Ishikawa (cell line): ENCODE measurements around the gene MFSD2A.

ENCODE experiments used
- CEBPB ChIP-seq: IDR thresholded peaks from 2 replicates; pipeline ENCODE4 v1.6.1; 2012
- CREB1 ChIP-seq: IDR thresholded peaks from 2 replicates; pipeline ENCODE4 v1.6.1; 2012; ENCODE audit warnings: low read depth
- EGR1 ChIP-seq: IDR thresholded peaks from 2 replicates; pipeline ENCODE4 v1.6.1; 2012
- EP300 ChIP-seq: IDR thresholded peaks from 2 replicates; pipeline ENCODE4 v1.6.1; 2012; ENCODE audit warnings: borderline replicate concordance
- FOXM1 ChIP-seq: IDR thresholded peaks from 2 replicates; pipeline ENCODE4 v1.6.1; 2012; ENCODE audit warnings: low read depth, borderline replicate concordance
- MAX ChIP-seq: IDR thresholded peaks from 2 replicates; pipeline ENCODE4 v1.6.1; 2012
- NFIC ChIP-seq: IDR thresholded peaks from 2 replicates; pipeline ENCODE4 v1.6.1; 2012
- RAD21 ChIP-seq: IDR thresholded peaks from 2 replicates; pipeline ENCODE4 v1.6.1; 2012; ENCODE audit warnings: low read depth
- TAF1 ChIP-seq: IDR thresholded peaks from 2 replicates; pipeline ENCODE4 v1.6.1; 2012; ENCODE audit warnings: low read depth, mild to moderate bottlenecking
- TCF12 ChIP-seq: IDR thresholded peaks from 2 replicates; pipeline ENCODE4 v1.6.1; 2012; ENCODE audit warnings: low read depth
- TEAD4 ChIP-seq: IDR thresholded peaks from 2 replicates; pipeline ENCODE4 v1.6.1; 2012
- YY1 ChIP-seq: IDR thresholded peaks from 2 replicates; pipeline ENCODE4 v1.6.1; 2012; ENCODE audit warnings: low read depth
- ZBTB7A ChIP-seq: IDR thresholded peaks from 2 replicates; pipeline ENCODE4 v1.6.1; 2012; ENCODE audit warnings: low read depth
- TF ChIP-seq, protein P1 (sequence below): IDR thresholded peaks from 2 replicates; pipeline ENCODE4 v1.6.1; 2012; ENCODE audit warnings: low read depth, mild to moderate bottlenecking
- TF ChIP-seq, protein P2 (sequence below): IDR thresholded peaks from 2 replicates; pipeline ENCODE4 v1.6.1; 2012

MFSD2A gene

DNA sequence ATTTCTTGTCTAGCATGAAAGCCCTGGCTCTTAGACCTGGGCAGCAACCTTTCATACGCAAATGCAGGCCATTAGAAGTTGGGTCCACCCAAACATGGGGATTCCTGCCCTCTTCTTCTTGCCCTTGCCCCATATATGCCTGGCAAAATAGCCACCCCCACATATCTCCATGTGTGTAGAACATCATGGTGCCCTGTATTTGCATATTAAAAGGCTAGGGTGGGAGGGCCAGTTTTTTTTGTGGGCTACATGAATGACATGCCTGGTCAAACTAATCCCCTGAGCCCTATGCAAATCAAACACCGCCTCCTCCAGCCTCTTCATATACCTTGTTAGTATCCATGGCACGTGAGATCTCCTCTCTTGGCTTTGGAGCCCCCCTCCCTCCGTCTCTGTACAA is 24.7 kb downstream of the MFSD2A start:
- TF ChIP-seq TAF1 (no peak), RAD21 (no peak), TCF12 (no peak), CREB1 (no peak), EGR1 (no peak), MAX (no peak), FOXM1 (no peak), ZBTB7A (no peak), TEAD4 (no peak), NFIC (no peak)
- TF ChIP-seq, protein P1, sequence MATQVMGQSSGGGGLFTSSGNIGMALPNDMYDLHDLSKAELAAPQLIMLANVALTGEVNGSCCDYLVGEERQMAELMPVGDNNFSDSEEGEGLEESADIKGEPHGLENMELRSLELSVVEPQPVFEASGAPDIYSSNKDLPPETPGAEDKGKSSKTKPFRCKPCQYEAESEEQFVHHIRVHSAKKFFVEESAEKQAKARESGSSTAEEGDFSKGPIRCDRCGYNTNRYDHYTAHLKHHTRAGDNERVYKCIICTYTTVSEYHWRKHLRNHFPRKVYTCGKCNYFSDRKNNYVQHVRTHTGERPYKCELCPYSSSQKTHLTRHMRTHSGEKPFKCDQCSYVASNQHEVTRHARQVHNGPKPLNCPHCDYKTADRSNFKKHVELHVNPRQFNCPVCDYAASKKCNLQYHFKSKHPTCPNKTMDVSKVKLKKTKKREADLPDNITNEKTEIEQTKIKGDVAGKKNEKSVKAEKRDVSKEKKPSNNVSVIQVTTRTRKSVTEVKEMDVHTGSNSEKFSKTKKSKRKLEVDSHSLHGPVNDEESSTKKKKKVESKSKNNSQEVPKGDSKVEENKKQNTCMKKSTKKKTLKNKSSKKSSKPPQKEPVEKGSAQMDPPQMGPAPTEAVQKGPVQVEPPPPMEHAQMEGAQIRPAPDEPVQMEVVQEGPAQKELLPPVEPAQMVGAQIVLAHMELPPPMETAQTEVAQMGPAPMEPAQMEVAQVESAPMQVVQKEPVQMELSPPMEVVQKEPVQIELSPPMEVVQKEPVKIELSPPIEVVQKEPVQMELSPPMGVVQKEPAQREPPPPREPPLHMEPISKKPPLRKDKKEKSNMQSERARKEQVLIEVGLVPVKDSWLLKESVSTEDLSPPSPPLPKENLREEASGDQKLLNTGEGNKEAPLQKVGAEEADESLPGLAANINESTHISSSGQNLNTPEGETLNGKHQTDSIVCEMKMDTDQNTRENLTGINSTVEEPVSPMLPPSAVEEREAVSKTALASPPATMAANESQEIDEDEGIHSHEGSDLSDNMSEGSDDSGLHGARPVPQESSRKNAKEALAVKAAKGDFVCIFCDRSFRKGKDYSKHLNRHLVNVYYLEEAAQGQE = no peak

- TF ChIP-seq TCF12 (no peak), ZBTB7A (no peak), YY1 (no peak), RAD21 (no peak), EP300 (no peak), CEBPB (no peak), MAX (no peak), TEAD4 (no peak), FOXM1 (no peak), CREB1 (no peak), TAF1 (no peak), NFIC (no peak), EGR1 (no peak)
- TF ChIP-seq, protein P2, sequence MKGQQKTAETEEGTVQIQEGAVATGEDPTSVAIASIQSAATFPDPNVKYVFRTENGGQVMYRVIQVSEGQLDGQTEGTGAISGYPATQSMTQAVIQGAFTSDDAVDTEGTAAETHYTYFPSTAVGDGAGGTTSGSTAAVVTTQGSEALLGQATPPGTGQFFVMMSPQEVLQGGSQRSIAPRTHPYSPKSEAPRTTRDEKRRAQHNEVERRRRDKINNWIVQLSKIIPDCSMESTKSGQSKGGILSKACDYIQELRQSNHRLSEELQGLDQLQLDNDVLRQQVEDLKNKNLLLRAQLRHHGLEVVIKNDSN = no peak
- TF ChIP-seq, protein P1 = no peak
Measured at GRCh38 chr1:39980555-39981313, 25.8 kb downstream of the MFSD2A start.

DNA sequence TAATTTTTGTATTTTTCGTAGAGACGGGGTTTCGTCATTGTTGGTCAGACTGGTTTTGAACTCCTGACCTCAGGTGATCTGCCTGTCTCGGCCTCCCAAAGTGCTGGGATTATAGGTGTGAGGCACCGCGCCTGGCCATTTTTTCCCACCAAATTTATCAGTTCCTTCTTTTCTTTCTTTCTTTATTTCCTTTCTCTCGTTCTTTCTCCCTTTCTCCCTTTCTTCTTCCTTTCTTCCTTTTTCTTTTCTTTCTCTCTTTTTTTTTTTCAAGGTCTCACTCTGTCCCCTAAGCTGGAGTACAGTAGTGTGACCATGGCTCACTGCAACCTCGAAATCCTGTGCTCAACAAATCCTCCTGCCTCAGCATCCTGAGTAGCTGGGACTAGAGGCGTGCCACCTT is 26.4 kb downstream of the MFSD2A start:
- TF ChIP-seq, protein P1 = no peak
- no peak for TF ChIP-seq TEAD4
- no peak for TF ChIP-seq TCF12
- TF ChIP-seq, protein P2 = no peak
- no peak for TF ChIP-seq EP300
- no peak for TF ChIP-seq CEBPB
- TF ChIP-seq CREB1 = no peak
- TF ChIP-seq TAF1 = no peak
- no peak for TF ChIP-seq ZBTB7A
- TF ChIP-seq RAD21 = no peak
- TF ChIP-seq FOXM1 = no peak
- TF ChIP-seq NFIC = no peak

DNA sequence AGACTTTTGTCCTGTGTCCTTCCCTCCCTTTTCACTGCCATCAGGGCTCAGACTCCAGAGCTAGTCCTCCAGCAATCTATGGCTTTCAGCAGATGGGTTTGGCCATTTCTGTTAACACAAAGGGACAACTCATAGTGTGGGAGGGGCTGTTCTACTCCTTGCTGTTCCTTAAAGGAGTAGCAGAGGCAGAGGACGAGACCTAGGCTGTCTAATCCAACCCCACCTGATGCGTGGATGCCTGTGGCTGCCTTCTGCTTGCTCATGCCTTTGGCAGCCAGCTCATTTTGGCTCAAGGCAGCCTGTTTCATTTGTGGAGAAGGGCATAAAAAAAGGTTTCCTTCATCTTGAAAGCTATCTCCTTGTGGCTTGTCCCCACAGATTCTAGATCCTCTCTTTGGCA is 27.0 kb downstream of the MFSD2A start:
- no peak for TF ChIP-seq YY1
- TF ChIP-seq, protein P1 = no peak
- TF ChIP-seq MAX = no peak
- no peak for TF ChIP-seq TAF1
- TF ChIP-seq ZBTB7A = no peak
- no peak for TF ChIP-seq RAD21
- no peak for TF ChIP-seq NFIC
- TF ChIP-seq, protein P2 = no peak
- no peak for TF ChIP-seq FOXM1
- TF ChIP-seq EP300 = no peak
- TF ChIP-seq EGR1 = no peak
- no peak for TF ChIP-seq CREB1
- TF ChIP-seq TEAD4 = no peak
- TF ChIP-seq TCF12 = no peak
- TF ChIP-seq CEBPB = no peak
